ENCODE results near the gene SLC25A44. TPM values are rescaled to one million over a fixed set of nuclear protein-coding genes. Genes with fewer than 3 reads are reported as not detected.
A peak's percentile ranks its signal among the peaks of the same experiment; 100 is the strongest.

The SLC25A44 gene
- total RNA-seq, 2 experiments from 2014 or later, result 31.8 to 33.8 TPM

GRCh38 chr1:156242738-156243137 lies 48.8 kb downstream of the SLC25A44 start:
- no peak overlapping the region for H3K27ac Mint-ChIP-seq
- no peaks in the 10 kb centered on the region for H3K9me3 Mint-ChIP-seq (ENCODE audit: insufficient read depth)
- POLR2A ChIA-PET, result no interaction called here
- H3K4me1 Mint-ChIP-seq (ENCODE audit: low read depth), result peaks cover 34% of the 10 kb centered on the region
- CTCF ChIA-PET, result interaction anchor here (0.9 kb wide), 1 partner anchor 76 kb away, joined by 3 read pairs; no protein-coding TSS in a partner anchor
- DNase-seq (no peak), ATAC-seq (no peak)
- H3K27me3 Mint-ChIP-seq (ENCODE audit: low read depth), result no peaks in the 10 kb centered on the region
- H3K36me3 Mint-ChIP-seq (ENCODE audit: low read depth), result peaks cover 14% of the 10 kb centered on the region
- no peak overlapping the region for H3K4me3 Mint-ChIP-seq

GRCh38 chr1:156244126-156244525 lies 50.2 kb downstream of the SLC25A44 start:
- ChIA-PET POLR2A (interaction anchor here (2.4 to 3.1 kb wide), 2 partner anchors 31 to 38 kb away, joined by 10 to 12 read pairs; partner anchors contain the start of genes PMF1 and SMG5), CTCF (interaction anchor here (0.6 kb wide), 1 partner anchor 276 kb away, joined by 3 read pairs; no protein-coding TSS in a partner anchor)
- H3K4me1 Mint-ChIP-seq (ENCODE audit: low read depth), result peaks cover 34% of the 10 kb centered on the region
- H3K27me3 Mint-ChIP-seq (ENCODE audit: low read depth), result no peaks in the 10 kb centered on the region
- no peaks in the 10 kb centered on the region for H3K9me3 Mint-ChIP-seq (ENCODE audit: insufficient read depth)
- DNase-seq (no peak), ATAC-seq (no peak)
- no peak overlapping the region for H3K4me3 Mint-ChIP-seq
- H3K36me3 Mint-ChIP-seq (ENCODE audit: low read depth), result peaks cover 7% of the 10 kb centered on the region
- no peak overlapping the region for H3K27ac Mint-ChIP-seq

- H3K27me3 Mint-ChIP-seq (ENCODE audit: low read depth), result no peaks in the 10 kb centered on the region
- no peaks in the 10 kb centered on the region for H3K9me3 Mint-ChIP-seq (ENCODE audit: insufficient read depth)
- H3K27ac Mint-ChIP-seq, result peak overlapping the region; percentile 93
- H3K4me3 Mint-ChIP-seq, result peak overlapping the region; percentile 75
- POLR2A ChIA-PET, result interaction anchor here (1.4 to 3.1 kb wide), 3 partner anchors 14 to 38 kb away, joined by 5 to 12 read pairs (median 10); partner anchors contain the start of genes PMF1 and SMG5
- H3K36me3 Mint-ChIP-seq (ENCODE audit: low read depth), result peaks cover 9% of the 10 kb centered on the region
- peaks cover 34% of the 10 kb centered on the region for H3K4me1 Mint-ChIP-seq (ENCODE audit: low read depth)
- CTCF ChIA-PET, result interaction anchor here (0.6 to 2.1 kb wide), 2 partner anchors 148 to 275 kb away, joined by 3 to 8 read pairs; no protein-coding TSS in a partner anchor
- no peak for ATAC-seq
- DNase-seq, result no peak
Observed at GRCh38 chr1:156244712-156245111, 50.8 kb downstream of the SLC25A44 start.

GRCh38 chr1:156245451-156246232 lies 51.7 kb downstream of the SLC25A44 start:
- Mint-ChIP-seq H3K4me3 (peak overlapping the region; percentile 75), H3K9me3 (ENCODE audit: insufficient read depth) (no peaks in the 10 kb centered on the region), H3K27ac (peak overlapping the region; percentile 93), H3K36me3 (ENCODE audit: low read depth) (peaks cover 9% of the 10 kb centered on the region), H3K4me1 (ENCODE audit: low read depth) (peaks cover 37% of the 10 kb centered on the region), H3K27me3 (ENCODE audit: low read depth) (no peaks in the 10 kb centered on the region)
- DNase-seq (peak; percentile 65), ATAC-seq (peak; percentile 82)
- CTCF ChIA-PET, result interaction anchor here (0.6 to 2.4 kb wide), 11 partner anchors 11 to 149 kb away, joined by 3 to 9 read pairs (median 3); no protein-coding TSS in a partner anchor
- POLR2A ChIA-PET, result interaction anchor here (0.6 to 3.1 kb wide), 8 partner anchors 12 to 1099 kb away, joined by 3 to 12 read pairs (median 4); partner anchors contain the start of genes PMF1 and SMG5

- peak overlapping the region; percentile 63 for H3K27ac Mint-ChIP-seq
- peaks cover 10% of the 10 kb centered on the region for H3K36me3 Mint-ChIP-seq (ENCODE audit: low read depth)
- peaks cover 43% of the 10 kb centered on the region for H3K4me1 Mint-ChIP-seq (ENCODE audit: low read depth)
- no peaks in the 10 kb centered on the region for H3K9me3 Mint-ChIP-seq (ENCODE audit: insufficient read depth)
- ATAC-seq, result no peak
- ChIA-PET CTCF (interaction anchor here (0.6 to 2.4 kb wide), 11 partner anchors 10 to 150 kb away, joined by 3 to 9 read pairs (median 3); no protein-coding TSS in a partner anchor), POLR2A (interaction anchor here (0.9 to 3.1 kb wide), 7 partner anchors 11 to 98 kb away, joined by 3 to 12 read pairs (median 4); partner anchors contain the start of genes PMF1 and SMG5)
- H3K4me3 Mint-ChIP-seq, result no peak overlapping the region
- DNase-seq, result no peak
- H3K27me3 Mint-ChIP-seq (ENCODE audit: low read depth), result no peaks in the 10 kb centered on the region
Observed at GRCh38 chr1:156246241-156246780, 52.4 kb downstream of the SLC25A44 start.

GRCh38 chr1:156246781-156247459 lies 53.0 kb downstream of the SLC25A44 start:
- CTCF ChIA-PET, result interaction anchor here (1.0 to 2.4 kb wide), 7 partner anchors 10 to 151 kb away, joined by 3 to 9 read pairs (median 3); no protein-coding TSS in a partner anchor
- Mint-ChIP-seq H3K36me3 (ENCODE audit: low read depth) (peaks cover 16% of the 10 kb centered on the region), H3K27ac (no peak overlapping the region), H3K9me3 (ENCODE audit: insufficient read depth) (no peaks in the 10 kb centered on the region), H3K4me1 (ENCODE audit: low read depth) (peaks cover 45% of the 10 kb centered on the region), H3K4me3 (no peak overlapping the region), H3K27me3 (ENCODE audit: low read depth) (no peaks in the 10 kb centered on the region)
- DNase-seq (no peak), ATAC-seq (no peak)
- POLR2A ChIA-PET, result interaction anchor here (0.9 to 3.1 kb wide), 4 partner anchors 10 to 36 kb away, joined by 3 to 12 read pairs (median 4); partner anchors contain the start of gene SMG5

- Mint-ChIP-seq H3K27me3 (ENCODE audit: low read depth) (no peaks in the 10 kb centered on the region), H3K4me3 (no peak within 1 kb of the TSS), H3K27ac (peak within 1 kb of the TSS; percentile 64), H3K36me3 (ENCODE audit: low read depth) (peaks cover 23% of the 10 kb centered on the region), H3K4me1 (ENCODE audit: low read depth) (peaks cover 52% of the 10 kb centered on the region), H3K9me3 (ENCODE audit: insufficient read depth) (no peaks in the 10 kb centered on the region)
- ChIA-PET POLR2A (interaction anchor here (0.9 to 3.1 kb wide), 3 partner anchors 17 to 35 kb away, joined by 3 to 12 read pairs (median 3); partner anchors contain the start of genes PMF1 and SMG5), CTCF (interaction anchor here (0.5 to 2.4 kb wide), 3 partner anchors 22 to 1861 kb away, joined by 3 to 9 read pairs (median 4); no protein-coding TSS in a partner anchor)
- ATAC-seq (no peak), DNase-seq (no peak)
Observed at GRCh38 chr1:156247460-156248322, 53.8 kb downstream of the SLC25A44 start, which contains the start of gene PAQR6. PAQR6 (minus strand) TSS chr1:156248056; CDS start chr1:156246731, 1,325 bp downstream.

GRCh38 chr1:156248323-156248683 lies 54.4 kb downstream of the SLC25A44 start:
- DNase-seq (no peak), ATAC-seq (no peak)
- CTCF ChIA-PET, result interaction anchor here (0.5 kb wide), 1 partner anchor 87 kb away, joined by 3 read pairs; no protein-coding TSS in a partner anchor
- peaks cover 54% of the 10 kb centered on the region for H3K4me1 Mint-ChIP-seq (ENCODE audit: low read depth)
- H3K9me3 Mint-ChIP-seq (ENCODE audit: insufficient read depth), result no peaks in the 10 kb centered on the region
- POLR2A ChIA-PET, result interaction anchor here (0.9 kb wide), 1 partner anchor 35 kb away, joined by 3 read pairs; the partner anchor contains the start of gene PMF1
- peaks cover 30% of the 10 kb centered on the region for H3K36me3 Mint-ChIP-seq (ENCODE audit: low read depth)
- H3K27ac Mint-ChIP-seq, result peak overlapping the region; percentile 64
- no peaks in the 10 kb centered on the region for H3K27me3 Mint-ChIP-seq (ENCODE audit: low read depth)
- H3K4me3 Mint-ChIP-seq, result no peak overlapping the region

GRCh38 chr1:156249593-156249992 lies 55.7 kb downstream of the SLC25A44 start:
- Mint-ChIP-seq H3K4me3 (no peak overlapping the region), H3K9me3 (ENCODE audit: insufficient read depth) (no peaks in the 10 kb centered on the region), H3K27ac (peak overlapping the region; percentile 34), H3K4me1 (ENCODE audit: low read depth) (peaks cover 42% of the 10 kb centered on the region), H3K36me3 (ENCODE audit: low read depth) (peaks cover 37% of the 10 kb centered on the region), H3K27me3 (ENCODE audit: low read depth) (no peaks in the 10 kb centered on the region)
- CTCF ChIA-PET, result no interaction called here
- ATAC-seq (no peak), DNase-seq (no peak)
- POLR2A ChIA-PET, result no interaction called here

- ATAC-seq (peak; percentile 48), DNase-seq (peak; percentile 39)
- peak overlapping the region; percentile 10 for H3K4me3 Mint-ChIP-seq
- peaks cover 43% of the 10 kb centered on the region for H3K36me3 Mint-ChIP-seq (ENCODE audit: low read depth)
- no peaks in the 10 kb centered on the region for H3K27me3 Mint-ChIP-seq (ENCODE audit: low read depth)
- H3K4me1 Mint-ChIP-seq (ENCODE audit: low read depth), result peaks cover 26% of the 10 kb centered on the region
- peak overlapping the region; percentile 86 for H3K27ac Mint-ChIP-seq
- ChIA-PET CTCF (interaction anchor here (1.2 to 1.4 kb wide), 3 partner anchors 8 to 155 kb away, joined by 4 to 6 read pairs (median 4); no protein-coding TSS in a partner anchor), POLR2A (interaction anchor here (0.8 to 1.3 kb wide), 4 partner anchors 21 to 97 kb away, joined by 3 to 6 read pairs (median 3); partner anchors contain the start of gene SMG5)
- no peaks in the 10 kb centered on the region for H3K9me3 Mint-ChIP-seq (ENCODE audit: insufficient read depth)
Observed at GRCh38 chr1:156251527-156251926, 57.6 kb downstream of the SLC25A44 start.

All from activated CD8-positive, alpha-beta T cell treated with anti-CD3 and anti-CD28 coated beads, Interleukin-2, amount 10 ng/mL, durations not matched to agents 7 days and 5 days (primary cell).